ENCODE measurements around the gene DHRS3.

Gene DHRS3

GRCh38 chr1:12617511-12617900 is 504 bp downstream of the DHRS3 start:
- H3K4me3 ChIP-seq (ENCODE audit: low read depth, low read length): peak overlapping the region; percentile 79

- peak overlapping the region; percentile 79 for H3K4me3 ChIP-seq (ENCODE audit: low read depth, low read length)
Observed at GRCh38 chr1:12616709-12617373, 1.2 kb downstream of the DHRS3 start.

- H3K4me3 ChIP-seq (ENCODE audit: low read depth, low read length): peak overlapping the region; percentile 79
Observed at GRCh38 chr1:12615865-12616708, 1.9 kb downstream of the DHRS3 start.

GRCh38 chr1:12615159-12615864 is 2.7 kb downstream of the DHRS3 start:
- peak overlapping the region; percentile 79 for H3K4me3 ChIP-seq (ENCODE audit: low read depth, low read length)

- H3K4me3 ChIP-seq (ENCODE audit: low read depth, low read length): no peak overlapping the region
Observed at GRCh38 chr1:12614402-12615158, 3.4 kb downstream of the DHRS3 start.

- no peak overlapping the region for H3K4me3 ChIP-seq (ENCODE audit: low read depth, low read length)
Observed at GRCh38 chr1:12613180-12613579, 4.8 kb downstream of the DHRS3 start.

- no peak overlapping the region for H3K4me3 ChIP-seq (ENCODE audit: low read depth, low read length)
Observed at GRCh38 chr1:12610941-12611340, 7.1 kb downstream of the DHRS3 start.

- H3K4me3 ChIP-seq (ENCODE audit: low read depth, low read length): no peak overlapping the region
Observed at GRCh38 chr1:12610305-12610935, 7.6 kb downstream of the DHRS3 start.

GRCh38 chr1:12609469-12610003 is 8.5 kb downstream of the DHRS3 start:
- no peak overlapping the region for H3K4me3 ChIP-seq (ENCODE audit: low read depth, low read length)

GRCh38 chr1:12608311-12608957 is 9.6 kb downstream of the DHRS3 start:
- H3K4me3 ChIP-seq (ENCODE audit: low read depth, low read length): no peak overlapping the region

- no peak overlapping the region for H3K4me3 ChIP-seq (ENCODE audit: low read depth, low read length)
Observed at GRCh38 chr1:12607263-12607662, 10.7 kb downstream of the DHRS3 start.

GRCh38 chr1:12604986-12605385 is 13.0 kb downstream of the DHRS3 start:
- no peak overlapping the region for H3K4me3 ChIP-seq (ENCODE audit: low read depth, low read length)

- no peak overlapping the region for H3K4me3 ChIP-seq (ENCODE audit: low read depth, low read length)
Observed at GRCh38 chr1:12604114-12604874, 13.7 kb downstream of the DHRS3 start.

GRCh38 chr1:12603224-12603623 is 14.8 kb downstream of the DHRS3 start:
- no peak overlapping the region for H3K4me3 ChIP-seq (ENCODE audit: low read depth, low read length)

- no peak overlapping the region for H3K4me3 ChIP-seq (ENCODE audit: low read depth, low read length)
Observed at GRCh38 chr1:12602659-12603024, 15.4 kb downstream of the DHRS3 start.

GRCh38 chr1:12601700-12602658 is 16.0 kb downstream of the DHRS3 start:
- H3K4me3 ChIP-seq (ENCODE audit: low read depth, low read length): no peak overlapping the region

- H3K4me3 ChIP-seq (ENCODE audit: low read depth, low read length): no peak overlapping the region
Observed at GRCh38 chr1:12600880-12601633, 17.0 kb downstream of the DHRS3 start.

All from iPS-11a (cell line).